ENCODE data around the gene FMN1. TPM values are rescaled to one million over a fixed set of nuclear protein-coding genes. Genes with fewer than 3 reads are reported as not detected.

Gene FMN1
- total RNA-seq, 1 donor from 2014 or later: 4.2 TPM

- Mint-ChIP-seq H3K4me3 (ENCODE audit: unreplicated experiment) (no peak overlapping the region), H3K27ac (ENCODE audit: unreplicated experiment) (no peak overlapping the region), H3K9me3 (ENCODE audit: unreplicated experiment) (no peaks in the 10 kb centered on the region), H3K4me1 (ENCODE audit: unreplicated experiment) (peaks cover 6% of the 10 kb centered on the region), H3K36me3 (ENCODE audit: unreplicated experiment) (no peaks in the 10 kb centered on the region), H3K27me3 (ENCODE audit: unreplicated experiment) (no peaks in the 10 kb centered on the region)
- no peak for TF ChIP-seq CTCF (IDR thresholded peaks at IDR 0.05)
- DNase-seq (ENCODE audit: extremely low spot score, unreplicated experiment): no peak
These were observed 109.9 kb downstream of the FMN1 start for GRCh38 chr15:33084661-33085060.

GRCh38 chr15:33083232-33084081 is 111.1 kb downstream of the FMN1 start:
- H3K9me3 Mint-ChIP-seq (ENCODE audit: unreplicated experiment): no peaks in the 10 kb centered on the region
- H3K27ac Mint-ChIP-seq (ENCODE audit: unreplicated experiment): no peak overlapping the region
- H3K36me3 Mint-ChIP-seq (ENCODE audit: unreplicated experiment): no peaks in the 10 kb centered on the region
- no peak for DNase-seq (ENCODE audit: extremely low spot score, unreplicated experiment)
- no peaks in the 10 kb centered on the region for H3K27me3 Mint-ChIP-seq (ENCODE audit: unreplicated experiment)
- no peak for TF ChIP-seq CTCF (IDR thresholded peaks at IDR 0.05)
- H3K4me1 Mint-ChIP-seq (ENCODE audit: unreplicated experiment): peaks cover 6% of the 10 kb centered on the region
- H3K4me3 Mint-ChIP-seq (ENCODE audit: unreplicated experiment): no peak overlapping the region

- Mint-ChIP-seq H3K4me1 (ENCODE audit: unreplicated experiment) (no peaks in the 10 kb centered on the region), H3K27ac (ENCODE audit: unreplicated experiment) (no peak overlapping the region), H3K9me3 (ENCODE audit: unreplicated experiment) (no peaks in the 10 kb centered on the region), H3K4me3 (ENCODE audit: unreplicated experiment) (no peak overlapping the region), H3K27me3 (ENCODE audit: unreplicated experiment) (no peaks in the 10 kb centered on the region), H3K36me3 (ENCODE audit: unreplicated experiment) (no peaks in the 10 kb centered on the region)
- DNase-seq (ENCODE audit: extremely low spot score, unreplicated experiment): no peak
- no peak for TF ChIP-seq CTCF (IDR thresholded peaks at IDR 0.05)
These were observed 114.5 kb downstream of the FMN1 start for GRCh38 chr15:33080006-33080405.

- H3K27me3 Mint-ChIP-seq (ENCODE audit: unreplicated experiment): no peaks in the 10 kb centered on the region
These were observed 115.9 kb downstream of the FMN1 start for GRCh38 chr15:33078607-33079006.

More at GRCh38 chr15:33078607-33079006, 115.9 kb downstream of the FMN1 start:
- Mint-ChIP-seq H3K9me3 (ENCODE audit: unreplicated experiment) (no peaks in the 10 kb centered on the region), H3K36me3 (ENCODE audit: unreplicated experiment) (no peaks in the 10 kb centered on the region), H3K4me1 (ENCODE audit: unreplicated experiment) (peaks cover 2% of the 10 kb centered on the region), H3K4me3 (ENCODE audit: unreplicated experiment) (no peak overlapping the region), H3K27ac (ENCODE audit: unreplicated experiment) (no peak overlapping the region)
- no peak for DNase-seq (ENCODE audit: extremely low spot score, unreplicated experiment)
- TF ChIP-seq CTCF (IDR thresholded peaks at IDR 0.05): no peak

All from osteocyte (in vitro differentiated cells).